GM21529 (cell line): ENCODE measurements around the gene PASD1.

ENCODE experiments used
- ATAC-seq: cut with Tn5 transposase; IDR thresholded peaks from one replicate; pipeline ENCODE4 v1.9.1; 2021; ENCODE audit not compliant: unreplicated experiment

The PASD1 gene

DNA sequence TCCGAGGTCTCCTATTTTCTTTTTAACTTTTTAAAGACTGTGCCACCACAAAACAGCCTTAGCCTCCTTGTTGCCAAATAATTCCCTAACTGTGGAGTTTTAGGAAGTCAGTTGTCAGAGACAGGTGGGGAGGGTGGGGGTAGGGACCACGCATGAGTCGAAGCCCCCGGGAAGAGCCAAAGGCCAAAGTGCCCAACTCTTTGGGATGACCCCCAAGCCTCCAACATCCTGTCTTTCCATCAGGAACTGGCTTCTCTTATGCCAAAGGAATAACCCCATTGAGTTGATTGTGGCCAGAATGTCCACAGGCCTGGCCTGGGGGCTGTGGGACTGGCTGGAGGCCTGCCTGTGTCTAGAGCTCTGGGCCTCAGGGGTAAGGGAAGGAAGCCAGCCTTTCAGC is 137.6 kb downstream of the PASD1 start:
- no peak for ATAC-seq

DNA sequence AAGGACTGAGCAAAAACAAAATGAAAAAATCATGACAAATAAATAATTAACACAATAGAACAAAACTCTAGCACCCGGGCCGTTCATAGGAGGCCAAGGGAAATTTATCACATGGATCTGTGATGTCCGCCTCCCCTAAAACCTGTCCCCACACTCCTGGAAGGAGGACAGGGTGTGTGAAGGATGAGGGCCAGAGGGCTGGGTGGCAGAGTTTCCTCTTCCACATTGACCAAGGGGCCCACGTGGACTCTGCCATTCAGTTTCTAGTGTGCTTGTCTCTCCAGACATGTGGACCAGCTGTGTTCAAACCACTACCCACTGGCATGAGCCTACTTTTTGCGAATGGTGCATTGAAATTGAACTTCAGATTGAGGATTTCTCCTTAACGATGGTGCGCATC is 138.1 kb downstream of the PASD1 start:
- ATAC-seq, result no peak

DNA sequence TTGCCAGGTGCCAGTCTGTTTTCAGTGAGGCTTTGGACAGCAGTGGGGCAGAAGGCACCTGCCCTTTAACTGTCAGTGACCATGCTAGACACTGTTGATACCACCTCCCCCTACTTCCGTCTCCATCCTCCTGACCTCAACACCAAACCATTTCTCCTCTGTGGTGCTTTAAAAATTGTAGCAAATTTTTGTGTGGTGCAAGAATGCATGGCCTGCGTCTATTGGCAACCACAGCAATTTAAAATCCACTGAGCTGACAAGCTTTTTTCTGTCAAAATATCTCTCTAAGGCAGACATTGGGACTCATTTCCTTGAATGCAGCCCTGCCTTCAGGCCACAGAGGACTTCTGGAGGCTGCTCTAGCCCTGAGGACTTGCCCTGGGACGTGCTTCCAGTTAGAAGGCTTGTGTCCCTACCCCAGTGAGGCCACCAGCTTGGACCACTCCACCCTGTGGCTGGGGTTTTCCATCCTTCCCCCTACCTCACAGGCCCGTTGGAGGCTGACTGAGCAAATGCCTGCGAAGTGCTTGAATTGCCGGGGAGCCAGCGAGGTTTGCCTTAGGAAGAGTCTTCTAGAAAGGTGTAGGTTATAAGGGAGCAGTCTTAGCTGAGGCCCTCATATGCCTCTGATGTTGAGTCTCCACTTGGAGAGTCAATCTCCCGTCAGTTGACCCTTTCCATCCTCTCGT is 138.7 kb downstream of the PASD1 start:
- ATAC-seq, result no peak

DNA sequence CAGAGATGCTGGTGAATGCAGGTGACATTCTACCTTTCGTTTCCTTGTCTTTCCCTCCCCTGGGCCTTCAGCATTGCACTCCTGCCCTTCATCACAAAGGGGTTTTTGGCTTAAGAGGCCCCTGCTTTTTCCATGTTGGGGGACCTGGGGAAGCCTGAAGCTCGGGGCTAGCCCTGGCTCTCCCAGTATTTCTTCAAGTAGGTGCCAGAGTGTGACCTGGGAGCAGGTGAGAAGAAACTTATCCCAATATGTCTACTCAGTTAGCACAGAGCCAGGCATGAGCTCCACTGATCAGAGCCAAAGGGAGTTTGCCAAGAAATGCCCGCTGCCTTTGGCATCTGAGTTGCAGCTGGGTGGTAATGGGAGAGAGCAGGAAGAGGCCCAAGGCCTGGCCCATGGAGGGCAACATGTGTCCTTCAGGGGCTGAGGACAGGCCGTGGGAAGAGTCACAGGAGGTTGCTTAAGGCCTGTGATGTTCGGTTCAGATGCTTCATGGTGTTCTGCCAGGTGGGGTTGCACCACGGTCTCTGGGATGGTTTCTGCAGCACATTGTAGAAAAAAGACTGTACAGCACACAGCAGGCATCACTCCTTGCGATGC is 139.4 kb downstream of the PASD1 start:
- ATAC-seq, result no peak

DNA sequence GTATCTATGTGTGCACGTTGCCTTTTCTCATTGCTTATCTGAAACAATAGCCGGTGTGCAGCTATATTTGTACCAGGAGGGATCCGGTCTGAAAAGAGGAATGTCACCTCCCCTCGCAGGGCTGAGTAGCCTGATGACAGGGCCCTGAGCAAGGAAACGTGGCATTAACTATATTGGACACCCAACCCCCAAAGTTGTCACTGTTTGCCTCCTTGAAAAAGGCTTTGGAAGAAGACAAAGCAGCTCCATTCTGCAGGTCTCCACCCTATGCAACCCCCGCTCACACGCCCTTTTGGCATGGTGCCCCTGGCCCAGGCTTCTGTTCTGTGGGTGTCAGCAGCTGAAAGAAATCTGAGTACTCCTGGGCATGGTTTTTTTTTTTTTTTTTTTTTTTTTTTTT is 140.0 kb downstream of the PASD1 start:
- no peak for ATAC-seq

DNA sequence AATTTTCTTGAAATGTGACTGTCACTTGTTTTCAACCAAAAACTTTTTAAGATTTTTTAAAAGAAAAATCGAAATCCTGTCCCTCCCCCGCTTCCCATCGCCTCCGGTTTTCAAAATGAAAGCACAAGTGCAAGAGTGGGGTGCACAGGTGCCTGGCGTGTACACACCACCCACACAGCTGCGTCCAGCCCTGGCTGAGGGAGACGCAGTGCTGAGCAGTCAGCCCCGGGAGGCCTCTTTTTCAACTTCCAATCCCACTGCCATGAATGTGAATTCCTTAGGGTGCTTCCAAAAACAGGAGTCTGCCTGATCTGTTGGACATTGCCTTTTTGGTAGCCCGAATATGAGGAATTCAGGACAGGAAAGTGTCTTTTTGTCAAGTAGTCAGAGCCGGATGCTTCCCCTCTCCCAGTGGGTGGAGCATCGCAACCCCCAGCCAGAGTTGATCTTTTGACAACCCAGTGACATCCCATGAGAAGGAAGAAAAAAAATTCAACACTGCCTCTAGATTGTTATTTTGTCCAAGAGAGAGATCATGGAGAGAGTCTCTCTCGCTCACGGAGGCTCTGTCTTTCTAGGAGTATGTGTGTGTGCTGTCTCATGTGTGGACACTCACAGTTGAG is 140.7 kb downstream of the PASD1 start:
- no peak for ATAC-seq

DNA sequence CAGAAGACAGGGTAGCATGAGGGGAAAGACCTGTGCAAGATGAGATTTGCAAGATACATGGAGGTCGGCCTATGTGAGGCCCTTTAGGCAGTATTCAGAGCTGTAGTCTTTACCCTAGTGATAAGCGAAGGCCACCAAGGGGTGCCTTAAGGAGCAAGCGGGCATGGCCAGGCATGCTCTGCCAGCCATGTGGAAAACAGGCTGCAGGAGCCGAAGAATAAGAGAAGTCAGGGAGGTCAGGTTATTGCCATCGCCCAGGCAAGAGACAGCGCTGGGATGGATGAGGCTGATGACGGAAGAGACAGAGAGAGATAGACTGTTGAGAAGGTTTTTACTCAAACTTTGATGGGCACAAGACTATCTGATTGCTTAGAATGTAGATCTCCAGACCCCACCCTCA is 145.3 kb downstream of the PASD1 start:
- ATAC-seq, result no peak

DNA sequence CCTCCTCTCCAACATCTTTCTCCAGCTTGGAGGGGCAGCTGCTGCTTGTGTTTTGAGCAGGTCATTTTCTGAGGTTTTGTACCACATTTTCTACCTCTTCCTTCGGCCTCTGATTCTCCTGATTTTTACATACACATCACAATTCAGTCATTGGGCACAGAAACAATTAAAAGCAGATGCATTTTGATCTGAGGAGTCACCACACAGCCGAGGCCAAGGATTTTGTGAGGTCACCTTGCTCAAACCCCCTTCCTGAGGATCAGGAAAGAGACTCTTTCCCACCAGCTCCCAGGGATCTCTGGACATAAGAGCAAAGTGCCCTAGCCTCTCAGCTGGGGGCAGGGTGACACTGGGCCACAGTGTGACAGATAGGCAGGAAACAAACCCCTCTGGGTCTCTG is 147.0 kb downstream of the PASD1 start:
- ATAC-seq, result no peak

DNA sequence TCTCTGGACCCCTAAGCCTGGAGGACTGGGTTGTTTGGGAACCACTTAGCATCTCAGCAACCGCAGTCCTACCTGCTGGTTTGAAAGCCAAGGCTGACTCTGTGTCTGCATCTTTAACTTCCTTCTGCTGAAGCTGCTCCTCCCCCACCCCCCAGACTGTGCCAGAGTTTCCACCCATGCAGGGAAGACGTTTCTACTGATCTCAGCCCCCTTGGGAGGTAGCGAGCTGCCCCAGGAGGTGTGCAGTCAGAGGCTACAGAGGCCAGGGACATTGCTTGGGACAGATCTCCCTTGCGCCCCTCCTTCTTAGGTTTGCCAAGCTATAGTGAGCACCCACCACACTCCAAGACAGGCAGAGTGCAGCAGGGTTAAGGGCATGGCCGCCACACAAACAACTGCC is 147.7 kb downstream of the PASD1 start:
- no peak for ATAC-seq

DNA sequence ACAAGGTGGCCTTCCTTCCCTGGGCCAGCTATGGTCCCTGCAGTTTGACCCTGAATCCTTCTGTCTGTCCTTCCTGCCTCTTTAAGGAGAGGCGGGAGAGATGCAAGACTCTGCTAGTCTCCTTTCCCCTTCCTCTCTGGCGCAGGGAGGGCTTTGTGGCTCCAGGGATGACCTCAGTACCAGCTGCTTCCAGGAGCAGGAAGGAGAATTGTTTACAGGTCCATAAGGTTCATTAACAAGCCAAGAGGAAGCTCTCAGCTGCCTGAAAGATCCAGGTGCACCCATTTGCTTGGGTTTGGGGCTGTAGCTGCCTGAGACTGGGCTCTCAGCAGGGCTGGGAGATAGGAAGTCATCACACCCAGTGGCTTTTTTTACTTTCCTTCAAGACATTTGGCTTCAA is 148.3 kb downstream of the PASD1 start:
- no peak for ATAC-seq

DNA sequence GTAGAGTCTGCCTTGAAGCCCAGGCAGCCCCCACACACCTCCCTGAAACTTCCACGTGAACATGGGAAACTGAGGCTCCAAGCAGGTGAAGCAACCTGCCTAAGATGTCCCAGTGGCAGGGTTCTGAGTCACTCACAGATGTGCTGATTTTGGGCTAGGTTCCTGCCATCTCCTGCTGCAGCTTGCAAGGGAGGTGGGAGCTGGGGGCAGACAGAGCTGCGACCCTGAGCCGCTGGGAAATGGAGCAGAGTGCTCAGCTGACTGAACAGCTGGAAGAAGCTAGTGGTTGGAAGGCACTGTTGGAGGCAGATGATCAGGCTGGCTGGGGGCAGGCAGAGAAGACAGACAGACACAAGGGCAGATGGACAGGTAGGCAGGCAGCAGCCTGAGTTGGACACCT is 148.8 kb downstream of the PASD1 start:
- ATAC-seq, result no peak

DNA sequence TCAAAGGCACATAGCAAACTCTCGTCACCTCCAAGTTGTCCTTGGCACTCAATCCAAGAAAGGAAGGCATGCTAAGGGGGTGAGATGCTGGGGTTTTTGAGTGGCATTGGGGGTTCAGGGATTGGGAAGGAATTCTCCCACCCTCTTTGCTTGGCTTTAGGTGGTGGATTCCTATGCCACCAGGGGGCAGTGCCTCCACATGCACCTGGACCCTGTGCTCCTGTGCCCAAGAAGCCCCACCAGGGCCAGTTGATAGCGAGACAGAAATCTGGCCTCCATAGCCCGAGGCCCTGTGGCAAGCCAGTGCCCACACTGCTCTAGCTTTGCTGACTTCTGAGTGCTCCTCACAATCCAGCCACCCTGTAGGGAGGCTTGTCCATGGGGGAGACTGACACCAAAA is 150.4 kb downstream of the PASD1 start:
- ATAC-seq, result peak; percentile 56

DNA sequence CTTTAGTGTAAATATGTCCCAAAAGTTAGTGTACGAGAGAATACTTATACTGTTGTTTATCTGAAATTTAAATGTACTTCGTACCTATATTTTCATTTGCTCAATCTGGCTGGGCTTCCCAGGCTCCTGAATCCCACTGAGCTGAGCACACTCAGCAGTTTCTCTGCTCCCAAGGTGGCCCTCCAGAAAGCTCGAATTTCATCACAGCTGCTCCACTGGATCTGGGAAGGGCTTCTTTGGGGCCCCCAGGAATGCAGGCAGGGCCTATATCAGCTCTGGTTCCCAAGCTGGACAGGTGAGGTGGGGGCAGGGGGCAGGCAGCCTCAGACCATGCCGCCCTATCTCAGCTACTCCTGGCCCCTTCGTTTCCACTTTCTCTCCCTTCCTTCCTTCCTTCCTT is 150.9 kb downstream of the PASD1 start:
- no peak for ATAC-seq

DNA sequence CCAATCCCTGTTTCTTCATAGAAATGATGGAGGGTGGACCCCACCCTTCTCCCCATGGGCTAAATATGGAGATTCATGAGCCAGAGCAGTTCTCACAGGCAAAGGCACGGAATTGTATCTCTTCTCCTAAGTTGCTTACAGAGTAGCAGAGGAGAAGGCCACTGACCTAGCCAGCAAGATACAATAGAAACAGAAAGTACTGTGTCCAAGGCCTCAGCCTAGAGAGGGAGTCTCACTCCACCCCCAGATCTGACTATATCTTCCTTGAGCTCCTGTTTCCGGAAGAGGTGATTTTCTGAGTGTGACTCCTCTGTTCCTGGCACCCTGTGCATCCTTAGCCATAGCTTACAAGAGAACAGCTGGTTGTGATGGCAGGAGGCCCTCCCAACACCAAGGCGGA is 152.3 kb downstream of the PASD1 start, which contains the start of gene FATE1:
Gene FATE1, plus strand, starts transcription at position 284 of the 400 bp plus-strand sequence. Its CDS starts 85 bp downstream, at position 369.
- no peak for ATAC-seq

DNA sequence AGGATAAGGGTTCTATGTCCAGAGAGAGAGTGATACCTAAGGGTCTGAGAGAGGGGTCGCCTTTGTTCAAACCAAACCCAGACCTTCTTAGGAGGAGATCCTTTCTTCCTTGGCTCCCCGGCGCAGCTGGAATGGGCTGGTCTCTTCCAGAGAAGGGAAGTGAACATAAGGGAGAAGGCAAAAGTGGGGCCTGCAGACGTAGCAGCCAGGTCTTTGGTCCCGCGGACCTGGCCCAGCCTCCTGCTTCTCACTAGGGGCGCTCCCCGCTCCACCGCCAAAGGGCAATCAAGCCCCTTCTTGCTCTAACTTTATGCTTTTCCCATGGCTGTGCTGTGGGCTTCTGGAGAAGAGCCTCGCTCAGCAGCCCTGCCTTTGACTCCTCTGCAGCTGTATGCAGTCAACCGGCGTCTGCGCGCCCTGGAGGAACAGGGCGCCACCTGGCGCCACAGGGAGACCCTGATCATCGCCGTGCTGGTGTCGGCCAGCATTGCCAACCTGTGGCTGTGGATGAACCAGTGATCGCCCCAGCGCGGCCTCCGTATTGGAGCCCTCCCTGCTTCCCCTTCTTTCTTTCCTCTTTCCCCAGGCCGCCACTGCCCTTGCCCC is 158.9 kb downstream of the PASD1 start:
- peak; percentile 61 for ATAC-seq

DNA sequence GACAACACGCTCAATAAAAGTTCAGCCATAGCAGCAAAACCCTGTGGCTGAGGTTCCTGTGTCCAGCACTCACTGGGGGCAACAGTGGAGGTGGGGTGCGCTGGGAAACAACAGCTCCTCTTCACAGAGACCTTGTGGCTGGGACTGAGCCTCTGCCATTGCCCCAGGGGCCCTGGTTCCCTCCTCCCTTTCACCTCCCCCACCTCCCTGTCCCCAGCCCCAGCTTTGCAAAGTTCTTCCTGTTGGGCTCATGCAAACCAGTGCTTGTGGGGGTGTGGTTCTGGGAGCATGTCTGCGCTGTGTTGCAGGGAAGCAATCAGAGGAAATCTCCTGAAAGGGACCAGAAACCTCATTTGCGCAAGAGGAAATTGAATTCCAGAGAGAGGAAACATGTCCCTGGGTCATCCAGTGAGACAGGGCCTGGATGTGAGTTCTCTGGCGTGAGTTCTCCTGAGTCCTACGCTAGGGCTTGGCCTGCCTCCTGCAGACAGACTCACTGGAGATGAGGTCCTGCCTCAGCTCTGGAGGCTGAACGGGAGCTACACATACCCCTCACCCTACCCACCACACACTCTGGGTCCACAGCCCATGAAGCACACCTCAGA is 159.8 kb downstream of the PASD1 start:
- no peak for ATAC-seq

DNA sequence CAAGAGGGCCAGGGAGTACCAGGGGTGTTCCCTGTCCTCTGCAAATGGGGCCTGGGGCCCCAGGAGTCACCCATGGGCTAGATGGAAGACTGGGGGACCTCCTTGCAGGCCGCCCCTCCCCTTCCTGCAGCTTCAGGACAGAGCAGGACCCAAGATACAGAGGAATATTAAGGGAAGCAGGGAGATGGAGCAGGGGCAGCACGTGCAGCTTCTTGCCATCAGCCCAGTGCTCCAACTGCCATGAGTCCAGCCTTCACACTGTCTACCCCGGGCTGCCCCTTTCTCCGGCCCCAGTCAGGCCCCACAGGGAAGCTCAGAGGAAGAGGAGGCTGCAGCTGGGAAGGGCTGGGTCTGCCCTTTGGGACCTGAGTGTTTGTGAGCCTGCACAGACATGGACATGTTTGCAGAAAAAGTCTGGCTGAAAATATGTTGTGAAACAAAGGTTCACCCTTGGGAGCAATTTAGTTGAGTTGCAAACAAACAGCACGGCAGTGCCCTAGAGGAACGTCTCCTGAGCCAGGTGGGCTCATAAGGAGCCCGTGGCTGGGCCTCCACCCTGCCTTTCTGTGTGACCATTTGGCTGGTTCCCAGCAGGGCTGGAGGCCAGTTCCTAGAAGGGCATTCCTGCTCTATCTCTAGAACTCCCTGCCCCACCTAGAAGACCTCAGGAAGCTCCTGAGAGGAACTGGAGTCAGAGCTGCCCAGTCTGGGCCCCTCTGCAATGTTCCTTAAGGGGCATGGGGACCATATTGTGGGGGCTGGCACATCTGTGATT is 161.3 kb downstream of the PASD1 start:
- ATAC-seq, result no peak

DNA sequence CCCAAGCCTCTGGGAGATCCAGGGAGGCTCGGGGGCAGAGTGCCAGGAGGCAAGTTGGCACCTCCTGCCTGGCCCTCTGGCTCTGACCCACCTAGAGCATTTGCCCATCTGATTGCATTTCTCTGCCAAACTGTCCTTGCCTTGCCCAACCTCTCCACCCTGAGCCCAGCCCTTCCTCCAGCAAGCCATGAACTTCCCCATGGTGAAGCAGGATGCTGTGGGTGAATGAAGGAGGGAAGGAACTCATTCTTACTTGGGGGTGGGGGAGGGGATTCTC is 161.8 kb downstream of the PASD1 start:
- ATAC-seq, result no peak
